A673 (cell line): ENCODE data around the gene DSCAML1. TPM values are rescaled to one million over a fixed set of nuclear protein-coding genes. Genes with fewer than 3 reads are reported as not detected.

Experiments
- BruUV-seq: library from RNA; stranded (reverse); fragments of 400-500 nt; replicated peaks from 2 replicates; lab custom pipeline; 2021; lab: Mats Ljungman, UMichigan
- CTCF ChIA-PET: fragments of 300-600 bp; sonication (Branson Sonifier 250); formaldehyde crosslinking; loops from one replicate; lab custom pipeline; 2022; ENCODE audit warnings: antibody characterized with exemption; lab: Charles Lee
- POLR2A ChIA-PET: fragments of 300-600 bp; sonication (Branson Sonifier 250); formaldehyde crosslinking; loops from one replicate; lab custom pipeline; 2022; ENCODE audit warnings: antibody characterized with exemption; ENCODE audit not compliant: low non-redundant PET; lab: Charles Lee
- DNase-seq: peaks from one replicate; pipeline ENCODE4 v3.0.0-alpha.2; 2015; ENCODE audit warnings: low spot score
- H3K27ac ChIP-seq: fragments of 200-600 bp; sonication (generic); 2 replicates; pipeline ENCODE4 v1.5.1; 2016; ENCODE audit warnings: mixed run types, low read depth, mild to moderate bottlenecking, mixed read lengths, antibody characterized with exemption, low read length; ENCODE audit not compliant: poor library complexity, severe bottlenecking
- H3K27me3 ChIP-seq: fragments of 200-600 bp; sonication (generic); replicated peaks from 2 replicates; pipeline ENCODE4 v1.6.1; 2017; ENCODE audit warnings: mixed run types, low read depth, mild to moderate bottlenecking, mixed read lengths, antibody characterized with exemption, low read length; ENCODE audit not compliant: insufficient read depth, poor library complexity
- H3K36me3 ChIP-seq: fragments of 200-600 bp; sonication (generic); 2 replicates; pipeline ENCODE4 v1.6.1; 2016; ENCODE audit warnings: mixed run types, mild to moderate bottlenecking, mixed read lengths, antibody characterized with exemption, low read length; ENCODE audit not compliant: insufficient read depth, poor library complexity, severe bottlenecking
- H3K4me1 ChIP-seq: fragments of 200-600 bp; sonication (generic); 2 replicates; pipeline ENCODE4 v1.6.1; 2017; ENCODE audit warnings: mixed run types, mild to moderate bottlenecking, mixed read lengths, antibody characterized with exemption, low read length; ENCODE audit not compliant: insufficient read depth, poor library complexity, severe bottlenecking
- H3K4me3 ChIP-seq: fragments of 200-600 bp; sonication (generic); 2 replicates; pipeline ENCODE4 v1.5.1; 2016; ENCODE audit warnings: low read depth, mixed run types, mild to moderate bottlenecking, mixed read lengths, low read length; ENCODE audit not compliant: poor library complexity, severe bottlenecking
- H3K9me3 ChIP-seq: fragments of 200-600 bp; sonication (generic); 2 replicates; pipeline ENCODE4 v1.6.1; 2016; ENCODE audit warnings: mixed run types, low read depth, mild to moderate bottlenecking, mixed read lengths, antibody characterized with exemption, low read length; ENCODE audit not compliant: poor library complexity, severe bottlenecking
- CTCF ChIP-seq: fragments of 300-800, 200-600 bp; sonication (generic); conservative IDR thresholded peaks from 2 replicates; pipeline ENCODE4 v1.5.1; 2017; ENCODE audit warnings: low read depth, mild to moderate bottlenecking, antibody characterized with exemption, low read length, moderate library complexity, mixed read lengths
- EZH2 ChIP-seq: fragments of 200-600 bp; sonication (generic); IDR thresholded peaks from 2 replicates; pipeline ENCODE4 v1.6.1; 2017; ENCODE audit warnings: borderline replicate concordance, low read depth, mild to moderate bottlenecking, mixed read lengths, antibody characterized with exemption, low read length; ENCODE audit not compliant: poor library complexity, severe bottlenecking
- intact Hi-C: fragments of 100-400 bp; cut with micrococcal nuclease; formaldehyde crosslinking; loops from one replicate; pipeline ENCODE4 v1.10.0; 2022; ENCODE audit not compliant: unreplicated experiment
- total RNA-seq: library from RNA; stranded (reverse); gene quantifications from 2 replicates; pipeline ENCODE4 v1.2.3, GENCODE V29; 2021

Gene DSCAML1
- total RNA-seq, 1 experiment from 2014 or later: not detected

GRCh38 chr11:117786135-117786870, 10.7 kb downstream of the DSCAML1 start:
- H3K9me3 ChIP-seq: no peaks in the 10 kb centered on the region
- H3K27ac ChIP-seq: no peak overlapping the region
- TF ChIP-seq EZH2: no peak
- TF ChIP-seq CTCF: no peak
- peaks cover 66% of the 10 kb centered on the region for H3K27me3 ChIP-seq
- H3K4me3 ChIP-seq: no peak overlapping the region
- no TSS peak for BruUV-seq
- CTCF ChIA-PET: no interaction called here
- DNase-seq: no peak
- H3K36me3 ChIP-seq: no peaks in the 10 kb centered on the region
- H3K4me1 ChIP-seq: no peaks in the 10 kb centered on the region
- POLR2A ChIA-PET: no interaction called here
- intact Hi-C loops: no loop called here

- no peak for TF ChIP-seq EZH2
- no peak for TF ChIP-seq CTCF
- ChIA-PET CTCF (no interaction called here), POLR2A (no interaction called here)
- no peaks in the 10 kb centered on the region for H3K36me3 ChIP-seq
- H3K4me1 ChIP-seq: no peaks in the 10 kb centered on the region
- no peaks in the 10 kb centered on the region for H3K9me3 ChIP-seq
- no peak overlapping the region for H3K4me3 ChIP-seq
- peaks cover 83% of the 10 kb centered on the region for H3K27me3 ChIP-seq
- BruUV-seq: no TSS peak
- H3K27ac ChIP-seq: no peak overlapping the region
- intact Hi-C loops: no loop called here
- no peak for DNase-seq
Measured at GRCh38 chr11:117782101-117782500, 14.9 kb downstream of the DSCAML1 start.

GRCh38 chr11:117781627-117782026, 15.4 kb downstream of the DSCAML1 start:
- POLR2A ChIA-PET: no interaction called here
- intact Hi-C loops: no loop called here
- BruUV-seq: no TSS peak
- H3K4me3 ChIP-seq: no peak overlapping the region
- no peaks in the 10 kb centered on the region for H3K9me3 ChIP-seq
- no peaks in the 10 kb centered on the region for H3K4me1 ChIP-seq
- no peak overlapping the region for H3K27ac ChIP-seq
- H3K27me3 ChIP-seq: peaks cover 85% of the 10 kb centered on the region
- no peaks in the 10 kb centered on the region for H3K36me3 ChIP-seq
- CTCF ChIA-PET: no interaction called here
- no peak for DNase-seq
- no peak for TF ChIP-seq CTCF
- no peak for TF ChIP-seq EZH2
